HCT116 (cell line): ENCODE measurements around the gene STAP2. TPM values are rescaled to one million over a fixed set of nuclear protein-coding genes. Genes with fewer than 3 reads are reported as not detected.

ENCODE experiments used
- ATAC-seq: fragments of 200-7000 bp; cut with Tn5 transposase; 2 replicates; pipeline ENCODE4 v1.9.1; 2020; ENCODE audit warnings: mild to moderate bottlenecking, moderate library complexity
- BruUV-seq: library from RNA; stranded (reverse); fragments of 400-500 nt; replicated peaks from 2 replicates; lab custom pipeline; 2021; lab: Mats Ljungman, UMichigan
- CTCF ChIA-PET: fragments of 300-600 bp; sonication (Branson Sonifier 250); formaldehyde crosslinking; loops from one replicate; lab custom pipeline; 2021; ENCODE audit warnings: antibody characterized with exemption; lab: Charles Lee
- POLR2A ChIA-PET: fragments of 300-600, 350-600 bp; sonication (Branson Sonifier 250); formaldehyde crosslinking; loops from one replicate; lab custom pipeline; 2021; ENCODE audit warnings: antibody characterized with exemption; lab: Charles Lee
- RAD21 ChIA-PET, 2 experiments: fragments of 300-600 bp; sonication (Branson Sonifier 250); formaldehyde crosslinking; loops; one replicate each; lab custom pipeline; 2023; ENCODE audit warnings: low total read pairs in 2 of 2; ENCODE audit not compliant: uncharacterized antibody in 2 of 2, unreplicated experiment in 2 of 2, low non-redundant PET in 1 of 2; lab: Charles Lee
- DNase-seq: peaks from one replicate; pipeline ENCODE4 v3.0.0-alpha.2; 2010; ENCODE audit warnings: low read depth, low spot score
- H2AFZ ChIP-seq: fragments of 200-600 bp; shearing (Covaris generic), sonication (generic); 2 replicates; pipeline ENCODE4 v1.6.1; 2017; ENCODE audit warnings: low read depth, mixed run types, mixed read lengths, antibody characterized with exemption, low read length; ENCODE audit not compliant: poor library complexity, severe bottlenecking
- H3K27ac ChIP-seq: 2 replicates; pipeline ENCODE4 v1.5.1; 2012; ENCODE audit warnings: low read depth, low read length
- H3K27me3 ChIP-seq: fragments of 200-600 bp; sonication (generic); 2 replicates; pipeline ENCODE4 v1.6.1; 2016; ENCODE audit warnings: mixed run types, low read length, mixed read lengths; ENCODE audit not compliant: insufficient read depth
- H3K36me3 ChIP-seq, 2 experiments: fragments of 200-500 bp in 1 of 2; fragments of 200-600 bp in 1 of 2; sonication (Bioruptor generic) in 1 of 2; sonication (generic) in 1 of 2; 2 replicates each; pipeline versions ENCODE4 v1.5.1 to v1.6.1; 2014 to 2016; ENCODE audit warnings: low read length in 2 of 2, inconsistent platforms in 1 of 2, mixed read lengths in 1 of 2, mixed run types in 1 of 2; ENCODE audit not compliant: insufficient read depth in 2 of 2, control insufficient read depth in 1 of 2
- H3K4me1 ChIP-seq, 2 experiments: fragments of 200-600 bp in 1 of 2; sonication (generic) in 1 of 2; 2 replicates each; pipeline versions ENCODE4 v1.5.1 to v1.6.1; 2012 to 2017; ENCODE audit warnings: low read length in 2 of 2, inconsistent platforms in 1 of 2, mild to moderate bottlenecking in 1 of 2, mixed read lengths in 1 of 2, mixed run types in 1 of 2, moderate library complexity in 1 of 2; ENCODE audit not compliant: insufficient read depth in 2 of 2, control insufficient read depth in 1 of 2
- H3K4me2 ChIP-seq: fragments of 200-600 bp; sonication (generic); 2 replicates; pipeline ENCODE4 v1.6.1; 2017; ENCODE audit warnings: mixed run types, low read length, mixed read lengths
- H3K4me3 ChIP-seq, 2 experiments: fragments of 200-600 bp in 1 of 2; sonication (generic) in 1 of 2; replicated peaks in 1 of 2; 2 replicates each; pipeline ENCODE4 v1.5.1; 2011 to 2016; ENCODE audit warnings: low read length in 2 of 2, control low read depth in 1 of 2, low read depth in 1 of 2, mild to moderate bottlenecking in 1 of 2, mixed read lengths in 1 of 2, mixed run types in 1 of 2
- H3K79me2 ChIP-seq: fragments of 200-600 bp; sonication (generic); 2 replicates; pipeline ENCODE4 v1.6.1; 2017; ENCODE audit warnings: mild to moderate bottlenecking, mixed run types, low read length, moderate library complexity, mixed read lengths; ENCODE audit not compliant: insufficient read depth
- H3K9ac ChIP-seq: fragments of 200-600 bp; sonication (generic); 2 replicates; pipeline ENCODE4 v1.6.1; 2016; ENCODE audit warnings: low read length, mixed read lengths
- H3K9me2 ChIP-seq: fragments of 200-600 bp; sonication (generic), shearing (Covaris generic); 2 replicates; pipeline ENCODE4 v1.6.1; 2017; ENCODE audit warnings: mixed run types, mild to moderate bottlenecking, moderate library complexity; ENCODE audit not compliant: insufficient read depth
- H3K9me3 ChIP-seq, 2 experiments: fragments of 200-500 bp in 1 of 2; fragments of 200-600 bp in 1 of 2; sonication (Bioruptor generic) in 1 of 2; sonication (generic) in 1 of 2; 2 replicates each; pipeline ENCODE4 v1.6.1; 2014 to 2017; ENCODE audit warnings: low read length in 2 of 2, mixed read lengths in 2 of 2, inconsistent platforms in 1 of 2, low read depth in 1 of 2, mild to moderate bottlenecking in 1 of 2, mixed run types in 1 of 2, moderate library complexity in 1 of 2; ENCODE audit not compliant: control insufficient read depth in 1 of 2, insufficient read depth in 1 of 2
- H4K20me1 ChIP-seq: fragments of 200-600 bp; sonication (generic), shearing (Covaris generic); 2 replicates; pipeline ENCODE4 v1.6.1; 2017; ENCODE audit warnings: mixed run types, mild to moderate bottlenecking, moderate library complexity; ENCODE audit not compliant: insufficient read depth
- CTCF ChIP-seq, 3 experiments: fragments of 200-600 bp in 1 of 3; sonication (generic) in 1 of 3; IDR thresholded peaks in 2 of 3; conservative IDR thresholded peaks in 1 of 3; 2 replicates each; pipeline ENCODE4 v1.5.1; 2012 to 2017; ENCODE audit warnings: low read depth in 2 of 3, low read length in 2 of 3, antibody characterized with exemption in 1 of 3, borderline replicate concordance in 1 of 3, control low read depth in 1 of 3, mild to moderate bottlenecking in 1 of 3, mixed read lengths in 1 of 3, mixed run types in 1 of 3, moderate library complexity in 1 of 3; ENCODE audit not compliant: insufficient read depth in 1 of 3
- EZH2phosphoT487 ChIP-seq: fragments of 200-600 bp; IDR thresholded peaks from 2 replicates; pipeline ENCODE4 v1.6.1; 2018; ENCODE audit warnings: antibody characterized with exemption, borderline replicate concordance
- FOSL1 ChIP-seq: IDR thresholded peaks from 2 replicates; pipeline ENCODE4 v1.6.1; 2012; ENCODE audit warnings: low read depth
- JUND ChIP-seq: IDR thresholded peaks from 2 replicates; pipeline ENCODE4 v1.6.1; 2012
- POLR2A ChIP-seq: IDR thresholded peaks from 2 replicates; pipeline ENCODE4 v1.7.0; 2011; ENCODE audit warnings: borderline replicate concordance; ENCODE audit not compliant: insufficient read depth, insufficient read length; ENCODE audit errors: extremely low read depth
- POLR2AphosphoS5 ChIP-seq: IDR thresholded peaks from 2 replicates; pipeline ENCODE4 v1.6.1; 2011; ENCODE audit warnings: mild to moderate bottlenecking, low read depth, low read length, moderate library complexity
- SIN3A ChIP-seq: IDR thresholded peaks from 2 replicates; pipeline ENCODE4 v1.6.1; 2012; ENCODE audit warnings: low read depth
- TCF7L2 ChIP-seq: IDR thresholded peaks from 2 replicates; pipeline ENCODE4 v1.7.0; 2011; ENCODE audit warnings: borderline replicate concordance, inconsistent platforms; ENCODE audit not compliant: insufficient read depth, insufficient read length; ENCODE audit errors: extremely low read depth
- YY1 ChIP-seq: IDR thresholded peaks from 2 replicates; pipeline ENCODE4 v1.6.1; 2011; ENCODE audit warnings: low read length, low read depth, moderate library complexity, mild to moderate bottlenecking; ENCODE audit not compliant: insufficient replicate concordance; ENCODE audit errors: extremely low read depth
- ZFX ChIP-seq: fragments of 450-650 bp; IDR thresholded peaks from 2 replicates; pipeline ENCODE4 v1.6.1; 2017
- ZNF274 ChIP-seq: fragments of 200-500 bp; sonication (Bioruptor generic); IDR thresholded peaks from 2 replicates; pipeline ENCODE4 v1.6.1; 2014; ENCODE audit warnings: mild to moderate bottlenecking, low read depth, low read length, inconsistent platforms
- intact Hi-C: fragments of 100-400 bp; cut with micrococcal nuclease; formaldehyde crosslinking; loops from 2 replicates; pipeline ENCODE4 v1.10.0; 2022
- total RNA-seq: library from RNA; stranded (reverse); gene quantifications from one replicate; pipeline ENCODE4 v1.2.1, GENCODE V29; 2021; ENCODE audit not compliant: unreplicated experiment
- TF ChIP-seq, protein P1 (sequence below): IDR thresholded peaks from 2 replicates; pipeline ENCODE4 v1.6.1; 2012
- TF ChIP-seq, protein P2 (sequence below): IDR thresholded peaks from 2 replicates; pipeline ENCODE4 v1.6.1; 2011; ENCODE audit warnings: mild to moderate bottlenecking, low read length, moderate library complexity; ENCODE audit not compliant: insufficient replicate concordance; ENCODE audit errors: extremely low read depth

Gene STAP2
- total RNA-seq, 1 experiment from 2014 or later = 2.1 TPM

DNA sequence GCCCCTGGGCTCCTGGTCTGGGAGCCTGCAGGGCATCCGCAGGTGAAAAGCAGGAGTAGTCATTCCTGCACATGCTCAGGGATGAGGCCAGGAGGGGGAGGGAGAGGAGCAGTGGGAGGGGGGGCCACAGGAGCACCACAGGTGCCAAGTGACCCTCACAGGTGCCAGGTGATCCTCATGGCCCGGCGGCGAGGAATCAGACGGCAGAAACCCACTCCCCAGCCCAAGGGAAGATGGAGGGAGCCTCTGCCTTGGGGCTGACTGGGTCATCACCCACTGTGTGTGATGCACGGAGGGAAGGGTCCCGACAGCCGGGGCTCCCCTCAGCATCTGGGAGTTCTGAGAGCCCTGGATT, 34.4 kb upstream of the STAP2 start:
- no TSS peak for BruUV-seq
- ChIA-PET POLR2A (no interaction called here), RAD21 (no interaction called here), CTCF (no interaction called here)
- Histone ChIP-seq H3K36me3 (no peaks in the 10 kb centered on the region), H3K27ac (no peak overlapping the region; the same call in 1 of the 2 replicates), H3K4me1 (peaks cover 47 to 73% of the 10 kb centered on the region in 2 experiments), H3K27me3 (no peaks in the 10 kb centered on the region), H4K20me1 (peaks cover 3% of the 10 kb centered on the region; the same call in 1 of the 2 replicates), H3K9me2 (no peaks in the 10 kb centered on the region), H3K79me2 (peaks cover 92% of the 10 kb centered on the region), H3K9ac (0 out of 2 replicates have a peak overlapping the region, but pooled peaks have one; percentile 77), H2AFZ (no peak overlapping the region), H3K4me2 (no peak overlapping the region), H3K4me3 (no peak overlapping the region), H3K9me3 (no peaks in the 10 kb centered on the region)
- intact Hi-C loops = no loop called here
- ATAC-seq (no peak), DNase-seq (no peak)
- no peak for TF ChIP-seq POLR2AphosphoS5
- no peak for TF ChIP-seq ZNF274
- TF ChIP-seq YY1 = no peak
- no peak for TF ChIP-seq EZH2phosphoT487

DNA sequence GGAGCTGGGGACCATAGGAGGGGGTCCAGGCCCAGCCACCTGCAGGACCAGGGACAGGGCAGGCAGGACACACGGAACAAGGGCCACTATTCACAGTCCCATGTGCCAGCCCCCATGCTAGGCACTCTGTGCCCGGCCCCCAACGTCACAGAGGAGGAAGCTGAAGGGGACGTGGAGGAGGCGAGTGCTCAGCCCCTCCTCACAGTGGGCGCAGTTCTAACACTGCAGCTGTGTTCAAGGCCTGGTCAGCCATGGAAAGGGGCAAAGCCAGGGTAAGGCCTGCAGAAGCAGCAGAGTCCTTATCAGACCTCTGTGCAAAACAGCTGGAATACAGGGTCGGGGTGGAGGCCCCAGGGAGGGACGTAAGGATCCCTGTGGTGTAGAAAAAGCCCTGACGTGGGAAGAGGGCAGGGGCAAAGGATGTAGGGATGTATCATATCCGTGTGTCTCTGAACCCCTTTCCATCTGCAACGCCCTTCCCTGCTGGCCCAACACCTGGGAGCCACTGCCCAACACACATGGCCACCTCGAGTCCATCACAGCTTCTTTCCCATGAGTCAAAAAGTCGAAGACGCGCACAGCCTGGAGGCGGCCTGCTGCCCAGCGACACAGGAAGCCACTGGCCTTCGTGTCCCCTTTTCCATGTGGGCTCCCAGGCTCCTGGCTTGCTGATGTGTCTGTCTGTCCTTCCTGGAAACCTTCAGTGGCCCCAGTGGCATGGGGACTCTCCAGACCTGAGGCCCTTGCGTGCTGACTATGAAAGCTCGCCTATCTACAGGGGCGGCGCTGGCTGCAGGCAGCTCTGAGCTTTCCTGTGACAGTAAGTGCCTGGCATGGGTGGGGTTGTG, 33.8 kb upstream of the STAP2 start:
- Histone ChIP-seq H3K9me2 (no peaks in the 10 kb centered on the region), H3K4me3 (no peak overlapping the region), H3K9me3 (no peaks in the 10 kb centered on the region), H3K4me2 (no peak overlapping the region), H3K4me1 (peaks cover 41 to 67% of the 10 kb centered on the region in 2 experiments), H2AFZ (no peak overlapping the region), H4K20me1 (peaks cover 3% of the 10 kb centered on the region; the same call in 1 of the 2 replicates), H3K9ac (no peak overlapping the region), H3K27me3 (no peaks in the 10 kb centered on the region), H3K27ac (no peak overlapping the region; the same call in 1 of the 2 replicates), H3K79me2 (peaks cover 92% of the 10 kb centered on the region), H3K36me3 (no peaks in the 10 kb centered on the region)
- intact Hi-C loops = no loop called here
- ATAC-seq (no peak), DNase-seq (no peak)
- POLR2A ChIA-PET = no interaction called here
- CTCF ChIA-PET = no interaction called here
- RAD21 ChIA-PET = no interaction called here
- BruUV-seq = no TSS peak
- TF ChIP-seq POLR2A (no peak), ZFX (no peak), CTCF (IDR thresholded peaks at IDR 0.05 in 2 of 3, conservative IDR thresholded peaks at IDR 0.05 in 1 of 3; ENCODE audit: borderline replicate concordance in 1 of 3, insufficient read depth in 1 of 3, low read depth in 2 of 3, low read length in 2 of 3) (no peak), JUND (no peak), TCF7L2 (no peak), FOSL1 (no peak), SIN3A (no peak)
- TF ChIP-seq, protein P1, sequence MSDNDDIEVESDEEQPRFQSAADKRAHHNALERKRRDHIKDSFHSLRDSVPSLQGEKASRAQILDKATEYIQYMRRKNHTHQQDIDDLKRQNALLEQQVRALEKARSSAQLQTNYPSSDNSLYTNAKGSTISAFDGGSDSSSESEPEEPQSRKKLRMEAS = no peak
- TF ChIP-seq, protein P2, sequence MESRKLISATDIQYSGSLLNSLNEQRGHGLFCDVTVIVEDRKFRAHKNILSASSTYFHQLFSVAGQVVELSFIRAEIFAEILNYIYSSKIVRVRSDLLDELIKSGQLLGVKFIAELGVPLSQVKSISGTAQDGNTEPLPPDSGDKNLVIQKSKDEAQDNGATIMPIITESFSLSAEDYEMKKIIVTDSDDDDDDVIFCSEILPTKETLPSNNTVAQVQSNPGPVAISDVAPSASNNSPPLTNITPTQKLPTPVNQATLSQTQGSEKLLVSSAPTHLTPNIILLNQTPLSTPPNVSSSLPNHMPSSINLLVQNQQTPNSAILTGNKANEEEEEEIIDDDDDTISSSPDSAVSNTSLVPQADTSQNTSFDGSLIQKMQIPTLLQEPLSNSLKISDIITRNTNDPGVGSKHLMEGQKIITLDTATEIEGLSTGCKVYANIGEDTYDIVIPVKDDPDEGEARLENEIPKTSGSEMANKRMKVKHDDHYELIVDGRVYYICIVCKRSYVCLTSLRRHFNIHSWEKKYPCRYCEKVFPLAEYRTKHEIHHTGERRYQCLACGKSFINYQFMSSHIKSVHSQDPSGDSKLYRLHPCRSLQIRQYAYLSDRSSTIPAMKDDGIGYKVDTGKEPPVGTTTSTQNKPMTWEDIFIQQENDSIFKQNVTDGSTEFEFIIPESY = no peak
